ENCODE results near the gene ITGB1BP1. TPM values are rescaled to one million over a fixed set of nuclear protein-coding genes. Genes with fewer than 3 reads are reported as not detected.

ITGB1BP1 gene
- total and polyA plus RNA-seq, 9 of the 15 experiments (the other 6 are each of a cell fraction or from before 2014, with no cell fraction given): 37.8 to 95.3 (median 50.4) TPM

DNA sequence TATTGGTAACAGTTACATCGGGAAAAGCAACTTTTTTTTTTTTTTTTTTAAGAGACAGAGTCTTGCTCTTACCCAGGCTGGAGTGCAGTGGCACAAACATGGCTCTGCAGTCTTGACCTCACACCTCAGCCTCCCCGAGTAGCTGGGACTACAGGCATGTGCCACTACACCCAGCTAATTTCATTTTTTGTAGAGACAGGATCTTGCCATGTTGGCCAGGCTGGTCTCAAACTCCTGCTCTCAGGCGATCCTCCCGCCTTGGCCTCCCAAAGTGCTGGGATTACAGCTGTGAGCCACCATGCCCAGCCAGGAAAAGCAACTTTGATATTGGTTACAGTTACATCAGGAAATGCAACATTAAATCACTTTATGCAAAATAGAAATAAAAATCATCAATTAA, 4.6 kb downstream of the ITGB1BP1 start:
- Histone ChIP-seq H3K4me2 (ENCODE audit: insufficient read depth, low read length) (no peak overlapping the region), H3K9me1 (ENCODE audit: control insufficient read depth, insufficient read depth, low read length) (no peaks in the 10 kb centered on the region), H3K36me3 (ENCODE audit: control insufficient read depth, insufficient read depth, low read length) (peaks cover 17% of the 10 kb centered on the region; the same call in 2 of the 3 replicates), H3K4me3 (no peak overlapping the region), H3K79me2 (ENCODE audit: control insufficient read depth, insufficient read depth, low read length) (peaks cover 23% of the 10 kb centered on the region), H3K9ac (ENCODE audit: insufficient read depth in 1 of 2, low read depth in 2 of 2, low read length in 2 of 2) (no peak overlapping the region), H3K9me3 (replicated peaks; ENCODE audit: control insufficient read depth, insufficient read depth, low read depth, low read length) (no peaks in the 10 kb centered on the region), H3K4me1 (replicated peaks in 1 of 2; ENCODE audit: control insufficient read depth in 2 of 2, insufficient read depth in 2 of 2, low read length in 2 of 2) (peaks cover 8 to 21% of the 10 kb centered on the region in 2 experiments; a peak in 4 of 5 replicates), H3K27me3 (ENCODE audit: control insufficient read depth in 2 of 2, insufficient read depth in 2 of 2, low read length in 2 of 2) (no peaks in the 10 kb centered on the region), H3K27ac (ENCODE audit: extremely low read depth, low read depth, low read length) (no peak overlapping the region), H4K20me1 (replicated peaks; ENCODE audit: control insufficient read depth, insufficient read depth, low read length) (no peaks in the 10 kb centered on the region), H2AFZ (ENCODE audit: low read depth, low read length) (no peak overlapping the region)
- in situ Hi-C loops (cut with MboI): no loop called here
- CTCF ChIA-PET (ENCODE audit: low intra/inter-chr PET ratio): no interaction called here
- intact Hi-C loops (cut with micrococcal nuclease): no loop called here
- DNase-seq (ENCODE audit: extremely low read depth in 1 of 4, low spot score in 3 of 4) (no peak), ATAC-seq (no peak), FAIRE-seq (no peak)
- WGBS (ENCODE audit: insufficient coverage, low coverage, missing lambda C conversion rate): 73% methylated on average over 4 of the region's 4 CpGs
- no TSS peak for BruUV-seq (replicated peaks)
- POLR2A ChIA-PET: no interaction called here
- TF ChIP-seq POU5F1 (IDR thresholded peaks at IDR 0.05; ENCODE audit: borderline replicate concordance, low read depth, low read length, partially characterized antibody) (no peak), CBX2 (IDR thresholded peaks at IDR 0.05; ENCODE audit: insufficient read depth, low read length, poor library complexity, severe bottlenecking) (no peak), NCOA4 (IDR thresholded peaks at IDR 0.05; ENCODE audit: partially characterized antibody) (no peak), MTA3 (IDR thresholded peaks at IDR 0.05; ENCODE audit: borderline replicate concordance) (no peak), TAF15 (IDR thresholded peaks at IDR 0.05; ENCODE audit: low read depth, low read length) (no peak), ZFX (CRISPR knock-in tag; IDR thresholded peaks at IDR 0.05) (no peak), U2AF2 (optimal IDR thresholded peaks at IDR 0.05; ENCODE audit: low read depth, low read length) (no peak), ZNF23 (CRISPR knock-in tag; IDR thresholded peaks at IDR 0.05) (no peak)
- TF ChIP-seq, protein P1, sequence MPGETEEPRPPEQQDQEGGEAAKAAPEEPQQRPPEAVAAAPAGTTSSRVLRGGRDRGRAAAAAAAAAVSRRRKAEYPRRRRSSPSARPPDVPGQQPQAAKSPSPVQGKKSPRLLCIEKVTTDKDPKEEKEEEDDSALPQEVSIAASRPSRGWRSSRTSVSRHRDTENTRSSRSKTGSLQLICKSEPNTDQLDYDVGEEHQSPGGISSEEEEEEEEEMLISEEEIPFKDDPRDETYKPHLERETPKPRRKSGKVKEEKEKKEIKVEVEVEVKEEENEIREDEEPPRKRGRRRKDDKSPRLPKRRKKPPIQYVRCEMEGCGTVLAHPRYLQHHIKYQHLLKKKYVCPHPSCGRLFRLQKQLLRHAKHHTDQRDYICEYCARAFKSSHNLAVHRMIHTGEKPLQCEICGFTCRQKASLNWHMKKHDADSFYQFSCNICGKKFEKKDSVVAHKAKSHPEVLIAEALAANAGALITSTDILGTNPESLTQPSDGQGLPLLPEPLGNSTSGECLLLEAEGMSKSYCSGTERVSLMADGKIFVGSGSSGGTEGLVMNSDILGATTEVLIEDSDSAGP (CRISPR knock-in tag; IDR thresholded peaks at IDR 0.05): no peak
- TF ChIP-seq, protein P2, sequence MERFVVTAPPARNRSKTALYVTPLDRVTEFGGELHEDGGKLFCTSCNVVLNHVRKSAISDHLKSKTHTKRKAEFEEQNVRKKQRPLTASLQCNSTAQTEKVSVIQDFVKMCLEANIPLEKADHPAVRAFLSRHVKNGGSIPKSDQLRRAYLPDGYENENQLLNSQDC (CRISPR knock-in tag; IDR thresholded peaks at IDR 0.05): no peak
- TF ChIP-seq, protein P3, sequence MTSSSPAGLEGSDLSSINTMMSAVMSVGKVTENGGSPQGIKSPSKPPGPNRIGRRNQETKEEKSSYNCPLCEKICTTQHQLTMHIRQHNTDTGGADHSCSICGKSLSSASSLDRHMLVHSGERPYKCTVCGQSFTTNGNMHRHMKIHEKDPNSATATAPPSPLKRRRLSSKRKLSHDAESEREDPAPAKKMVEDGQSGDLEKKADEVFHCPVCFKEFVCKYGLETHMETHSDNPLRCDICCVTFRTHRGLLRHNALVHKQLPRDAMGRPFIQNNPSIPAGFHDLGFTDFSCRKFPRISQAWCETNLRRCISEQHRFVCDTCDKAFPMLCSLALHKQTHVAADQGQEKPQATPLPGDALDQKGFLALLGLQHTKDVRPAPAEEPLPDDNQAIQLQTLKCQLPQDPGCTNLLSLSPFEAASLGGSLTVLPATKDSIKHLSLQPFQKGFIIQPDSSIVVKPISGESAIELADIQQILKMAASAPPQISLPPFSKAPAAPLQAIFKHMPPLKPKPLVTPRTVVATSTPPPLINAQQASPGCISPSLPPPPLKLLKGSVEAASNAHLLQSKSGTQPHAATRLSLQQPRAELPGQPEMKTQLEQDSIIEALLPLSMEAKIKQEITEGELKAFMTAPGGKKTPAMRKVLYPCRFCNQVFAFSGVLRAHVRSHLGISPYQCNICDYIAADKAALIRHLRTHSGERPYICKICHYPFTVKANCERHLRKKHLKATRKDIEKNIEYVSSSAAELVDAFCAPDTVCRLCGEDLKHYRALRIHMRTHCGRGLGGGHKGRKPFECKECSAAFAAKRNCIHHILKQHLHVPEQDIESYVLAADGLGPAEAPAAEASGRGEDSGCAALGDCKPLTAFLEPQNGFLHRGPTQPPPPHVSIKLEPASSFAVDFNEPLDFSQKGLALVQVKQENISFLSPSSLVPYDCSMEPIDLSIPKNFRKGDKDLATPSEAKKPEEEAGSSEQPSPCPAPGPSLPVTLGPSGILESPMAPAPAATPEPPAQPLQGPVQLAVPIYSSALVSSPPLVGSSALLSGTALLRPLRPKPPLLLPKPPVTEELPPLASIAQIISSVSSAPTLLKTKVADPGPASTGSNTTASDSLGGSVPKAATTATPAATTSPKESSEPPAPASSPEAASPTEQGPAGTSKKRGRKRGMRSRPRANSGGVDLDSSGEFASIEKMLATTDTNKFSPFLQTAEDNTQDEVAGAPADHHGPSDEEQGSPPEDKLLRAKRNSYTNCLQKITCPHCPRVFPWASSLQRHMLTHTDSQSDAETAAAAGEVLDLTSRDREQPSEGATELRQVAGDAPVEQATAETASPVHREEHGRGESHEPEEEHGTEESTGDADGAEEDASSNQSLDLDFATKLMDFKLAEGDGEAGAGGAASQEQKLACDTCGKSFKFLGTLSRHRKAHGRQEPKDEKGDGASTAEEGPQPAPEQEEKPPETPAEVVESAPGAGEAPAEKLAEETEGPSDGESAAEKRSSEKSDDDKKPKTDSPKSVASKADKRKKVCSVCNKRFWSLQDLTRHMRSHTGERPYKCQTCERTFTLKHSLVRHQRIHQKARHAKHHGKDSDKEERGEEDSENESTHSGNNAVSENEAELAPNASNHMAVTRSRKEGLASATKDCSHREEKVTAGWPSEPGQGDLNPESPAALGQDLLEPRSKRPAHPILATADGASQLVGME (CRISPR knock-in tag; IDR thresholded peaks at IDR 0.05): no peak
